MM.1S (cell line): Measurements from ENCODE around the gene AGAP1.

Experiments
- DNase-seq: peaks from one replicate; pipeline ENCODE4 v3.0.0-alpha.2; 2015
- H2AFZ ChIP-seq: fragments of 300-600 bp; sonication (generic); 2 replicates; pipeline ENCODE4 v1.6.0; 2016; ENCODE audit warnings: antibody characterized with exemption, low read length
- H3F3A ChIP-seq: fragments of 300-600 bp; sonication (generic); 2 replicates; pipeline ENCODE4 v1.6.1; 2016; ENCODE audit warnings: mild to moderate bottlenecking, antibody characterized with exemption, low read length, moderate library complexity, mixed read lengths; ENCODE audit not compliant: insufficient read depth
- H3K27ac ChIP-seq: fragments of 300-600 bp; sonication (generic); 2 replicates; pipeline ENCODE4 v1.5.1; 2016; ENCODE audit warnings: mild to moderate bottlenecking, low read length
- H3K27me3 ChIP-seq: fragments of 300-600 bp; sonication (generic); replicated peaks from 2 replicates; pipeline ENCODE4 v1.6.0; 2016; ENCODE audit warnings: low read length; ENCODE audit not compliant: insufficient read depth
- H3K36me3 ChIP-seq: fragments of 300-600 bp; sonication (generic); replicated peaks from 2 replicates; pipeline ENCODE4 v1.6.1; 2016; ENCODE audit warnings: mild to moderate bottlenecking, low read length, mixed read lengths; ENCODE audit not compliant: insufficient read depth
- H3K4me1 ChIP-seq: fragments of 300-600 bp; sonication (generic); 2 replicates; pipeline ENCODE4 v1.6.1; 2016; ENCODE audit warnings: low read length, mixed read lengths
- H3K4me2 ChIP-seq: fragments of 300-600 bp; sonication (generic); 2 replicates; pipeline ENCODE4 v1.6.0; 2016; ENCODE audit warnings: low read depth, low read length
- H3K4me3 ChIP-seq: fragments of 300-600 bp; sonication (generic); 2 replicates; pipeline ENCODE4 v1.5.1; 2016; ENCODE audit warnings: low read length, mixed read lengths
- H3K79me2 ChIP-seq: fragments of 300-600 bp; sonication (generic); 2 replicates; pipeline ENCODE4 v1.6.1; 2016; ENCODE audit warnings: mixed run types, low read length, mixed read lengths
- H3K9ac ChIP-seq: fragments of 300-600 bp; sonication (generic); 2 replicates; pipeline ENCODE4 v1.6.1; 2016; ENCODE audit warnings: low read length, mixed read lengths
- H3K9me2 ChIP-seq: fragments of 300-600 bp; sonication (generic); replicated peaks from 2 replicates; pipeline ENCODE4 v1.6.1; 2016; ENCODE audit warnings: mild to moderate bottlenecking, low read length, mixed read lengths; ENCODE audit not compliant: insufficient read depth
- H3K9me3 ChIP-seq: fragments of 300-600 bp; sonication (generic); replicated peaks from 2 replicates; pipeline ENCODE4 v1.6.1; 2016; ENCODE audit warnings: mild to moderate bottlenecking, low read length, mixed read lengths; ENCODE audit not compliant: insufficient read depth
- H4K20me1 ChIP-seq: fragments of 300-600 bp; sonication (generic); 2 replicates; pipeline ENCODE4 v1.6.1; 2016; ENCODE audit warnings: mild to moderate bottlenecking, low read length, moderate library complexity, mixed read lengths; ENCODE audit not compliant: insufficient read depth
- CTCF ChIP-seq: fragments of 300-600 bp; sonication (generic); IDR thresholded peaks from 2 replicates; pipeline ENCODE4 v1.5.1; 2016; ENCODE audit warnings: antibody characterized with exemption, low read length, mixed read lengths
- EZH2 ChIP-seq: fragments of 300-600 bp; sonication (generic); optimal IDR thresholded peaks from 2 replicates; pipeline ENCODE3; 2017; ENCODE audit warnings: low read depth, mild to moderate bottlenecking, antibody characterized with exemption, low read length, mixed read lengths
- EZH2phosphoT487 ChIP-seq: fragments of 300-600 bp; sonication (generic); IDR thresholded peaks from 2 replicates; pipeline ENCODE4 v1.6.1; 2018; ENCODE audit warnings: antibody characterized with exemption, low read length

Gene AGAP1

GRCh38 chr2:236045251-236046235, 551.7 kb downstream of the AGAP1 start:
- H3K27me3 ChIP-seq = no peaks in the 10 kb centered on the region
- H3K27ac ChIP-seq = no peak overlapping the region
- no peak overlapping the region for H3K9ac ChIP-seq
- no peak for DNase-seq
- H3K4me3 ChIP-seq = no peak overlapping the region
- no peaks in the 10 kb centered on the region for H3K9me2 ChIP-seq
- no peaks in the 10 kb centered on the region for H3K36me3 ChIP-seq
- H3K4me1 ChIP-seq = no peaks in the 10 kb centered on the region
- H3K79me2 ChIP-seq = no peaks in the 10 kb centered on the region
- H3F3A ChIP-seq = no peaks in the 10 kb centered on the region
- H3K4me2 ChIP-seq = no peak overlapping the region
- TF ChIP-seq CTCF (no peak), EZH2phosphoT487 (no peak), EZH2 (no peak)
- H3K9me3 ChIP-seq = no peaks in the 10 kb centered on the region
- H2AFZ ChIP-seq = no peak overlapping the region
- no peaks in the 10 kb centered on the region for H4K20me1 ChIP-seq

DNA sequence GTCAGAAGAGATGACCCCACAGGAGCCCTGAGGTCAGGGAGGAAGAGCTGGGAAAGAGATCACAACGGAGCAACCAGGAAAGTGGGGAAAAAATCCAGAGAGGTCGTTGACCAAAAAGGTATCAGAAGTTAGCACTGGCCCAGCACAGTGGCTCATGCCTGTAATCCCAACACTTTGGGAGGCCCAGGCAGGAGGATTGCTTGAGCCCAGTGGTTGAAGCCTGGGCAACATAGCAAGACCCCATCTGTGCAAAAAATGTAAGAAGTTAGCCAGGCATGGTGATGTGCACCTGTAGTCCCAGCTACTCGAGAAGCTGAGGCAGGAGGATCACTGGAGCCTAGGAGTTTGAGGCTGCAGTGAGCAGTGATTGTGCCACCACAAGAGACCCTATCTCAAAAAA, 552.9 kb downstream of the AGAP1 start:
- H3K79me2 ChIP-seq = no peaks in the 10 kb centered on the region
- no peaks in the 10 kb centered on the region for H4K20me1 ChIP-seq
- H3K9ac ChIP-seq = no peak overlapping the region
- H3K9me2 ChIP-seq = no peaks in the 10 kb centered on the region
- H3K4me3 ChIP-seq = no peak overlapping the region
- no peaks in the 10 kb centered on the region for H3K4me1 ChIP-seq
- no peak for DNase-seq
- no peak overlapping the region for H3K4me2 ChIP-seq
- TF ChIP-seq EZH2 (no peak), EZH2phosphoT487 (no peak), CTCF (no peak)
- no peaks in the 10 kb centered on the region for H3K9me3 ChIP-seq
- H3K27ac ChIP-seq = no peak overlapping the region
- H3K27me3 ChIP-seq = no peaks in the 10 kb centered on the region
- H3F3A ChIP-seq = no peaks in the 10 kb centered on the region
- no peak overlapping the region for H2AFZ ChIP-seq
- H3K36me3 ChIP-seq = no peaks in the 10 kb centered on the region

DNA sequence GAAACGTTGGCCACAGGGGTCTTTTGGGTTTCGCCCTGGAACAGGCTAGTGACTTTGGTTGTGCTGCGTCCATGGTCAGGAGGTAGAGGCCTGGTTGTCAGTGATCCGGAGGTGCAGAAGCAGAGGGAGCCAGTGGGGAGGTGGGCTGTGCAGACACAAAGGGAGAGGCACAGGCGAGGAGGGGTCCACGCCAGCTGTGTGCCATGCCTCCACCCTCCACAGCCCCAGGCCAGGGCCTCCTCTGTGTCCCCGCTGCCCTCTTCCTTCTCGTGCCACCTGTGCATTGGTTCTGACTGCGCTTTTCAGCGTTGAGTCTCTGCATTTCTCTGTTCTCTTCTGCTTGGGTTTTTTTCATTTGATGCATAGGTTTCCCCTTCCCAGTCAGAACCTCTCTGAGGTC, 553.3 kb downstream of the AGAP1 start:
- H3K4me2 ChIP-seq = no peak overlapping the region
- no peak overlapping the region for H2AFZ ChIP-seq
- no peaks in the 10 kb centered on the region for H3K9me2 ChIP-seq
- DNase-seq = no peak
- TF ChIP-seq CTCF (no peak), EZH2phosphoT487 (no peak), EZH2 (no peak)
- no peaks in the 10 kb centered on the region for H3F3A ChIP-seq
- H3K27me3 ChIP-seq = no peaks in the 10 kb centered on the region
- no peaks in the 10 kb centered on the region for H3K9me3 ChIP-seq
- H4K20me1 ChIP-seq = no peaks in the 10 kb centered on the region
- H3K4me1 ChIP-seq = no peaks in the 10 kb centered on the region
- no peak overlapping the region for H3K27ac ChIP-seq
- no peak overlapping the region for H3K4me3 ChIP-seq
- no peak overlapping the region for H3K9ac ChIP-seq
- H3K36me3 ChIP-seq = no peaks in the 10 kb centered on the region
- no peaks in the 10 kb centered on the region for H3K79me2 ChIP-seq
